Epithelial cell of esophagus (primary cell): ENCODE measurements around the gene SLC66A3.

Experiments
- DNase-seq: peaks from one replicate; pipeline ENCODE4 v3.0.0; 2010; ENCODE audit warnings: low read depth
- H3K4me3 ChIP-seq: 2 replicates; pipeline ENCODE4 v1.5.1; 2011; ENCODE audit warnings: mild to moderate bottlenecking, low read length, control low read depth
- TF ChIP-seq, protein P1 (sequence below): IDR thresholded peaks from 2 replicates; pipeline ENCODE4 v1.5.1; 2011; ENCODE audit warnings: low read depth, mild to moderate bottlenecking, low read length, control low read depth, inconsistent platforms; ENCODE audit not compliant: insufficient read depth; ENCODE audit errors: missing control alignments

SLC66A3 gene

DNA sequence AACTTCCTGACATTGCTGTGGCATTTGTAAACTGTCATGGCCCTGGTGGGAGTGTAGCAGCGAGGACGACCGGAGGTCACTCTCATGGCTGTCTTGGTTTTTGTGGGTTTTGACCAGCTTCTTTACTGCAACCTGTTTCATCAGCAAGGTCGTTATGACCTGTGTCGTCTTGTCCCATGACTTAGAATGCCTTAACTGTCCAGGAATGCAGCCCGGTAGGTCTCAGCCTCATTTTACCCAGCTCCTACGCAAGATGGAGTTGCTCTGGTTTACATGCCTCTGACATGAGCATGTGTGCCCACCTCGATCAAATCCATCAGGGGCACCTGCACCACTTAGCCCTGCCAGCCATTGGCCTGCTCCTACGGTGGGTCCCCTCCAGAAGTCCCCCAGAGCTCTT, 32.9 kb upstream of the SLC66A3 start:
- H3K4me3 ChIP-seq: no peak overlapping the region
- TF ChIP-seq, protein P1, sequence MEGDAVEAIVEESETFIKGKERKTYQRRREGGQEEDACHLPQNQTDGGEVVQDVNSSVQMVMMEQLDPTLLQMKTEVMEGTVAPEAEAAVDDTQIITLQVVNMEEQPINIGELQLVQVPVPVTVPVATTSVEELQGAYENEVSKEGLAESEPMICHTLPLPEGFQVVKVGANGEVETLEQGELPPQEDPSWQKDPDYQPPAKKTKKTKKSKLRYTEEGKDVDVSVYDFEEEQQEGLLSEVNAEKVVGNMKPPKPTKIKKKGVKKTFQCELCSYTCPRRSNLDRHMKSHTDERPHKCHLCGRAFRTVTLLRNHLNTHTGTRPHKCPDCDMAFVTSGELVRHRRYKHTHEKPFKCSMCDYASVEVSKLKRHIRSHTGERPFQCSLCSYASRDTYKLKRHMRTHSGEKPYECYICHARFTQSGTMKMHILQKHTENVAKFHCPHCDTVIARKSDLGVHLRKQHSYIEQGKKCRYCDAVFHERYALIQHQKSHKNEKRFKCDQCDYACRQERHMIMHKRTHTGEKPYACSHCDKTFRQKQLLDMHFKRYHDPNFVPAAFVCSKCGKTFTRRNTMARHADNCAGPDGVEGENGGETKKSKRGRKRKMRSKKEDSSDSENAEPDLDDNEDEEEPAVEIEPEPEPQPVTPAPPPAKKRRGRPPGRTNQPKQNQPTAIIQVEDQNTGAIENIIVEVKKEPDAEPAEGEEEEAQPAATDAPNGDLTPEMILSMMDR: no peak
- peak; percentile 54 for DNase-seq

DNA sequence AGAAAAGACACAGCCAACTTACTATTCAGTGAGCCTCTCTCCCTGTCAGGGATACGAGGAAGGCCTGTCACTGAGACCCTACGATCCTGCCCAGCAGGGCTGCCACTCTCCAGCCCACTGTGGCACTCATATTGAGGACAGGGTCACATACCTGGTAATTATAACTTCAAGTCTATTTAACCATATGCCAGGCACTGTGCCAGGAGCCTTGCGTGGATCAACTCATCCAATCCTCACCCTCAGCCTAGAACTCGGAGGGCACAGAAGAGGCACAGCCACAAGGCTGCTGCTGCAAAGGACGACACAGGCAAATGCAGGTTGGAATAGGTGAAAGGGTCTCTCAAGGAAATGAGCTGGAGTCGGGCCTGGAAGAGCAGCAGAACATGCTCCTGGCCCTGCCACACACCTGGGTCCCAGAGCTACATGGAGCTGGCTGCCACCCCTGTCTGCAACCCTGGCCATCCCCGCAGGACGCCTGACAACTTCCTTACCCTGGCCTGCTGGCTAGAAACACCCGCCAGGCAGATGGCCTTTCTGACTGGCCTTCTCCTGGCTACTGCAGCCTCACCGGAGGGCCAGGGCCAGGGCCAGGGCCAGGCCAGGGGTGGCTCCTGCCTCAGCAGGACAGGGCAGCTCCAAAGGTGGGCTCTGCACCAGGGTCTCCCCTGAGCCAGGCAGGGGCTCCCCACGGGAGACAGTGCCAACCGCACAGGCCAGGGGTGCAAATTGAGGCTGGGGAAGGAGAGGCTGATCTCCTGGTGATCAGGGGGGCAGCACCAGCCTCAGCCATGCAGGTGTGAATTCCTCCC, 32.1 kb upstream of the SLC66A3 start:
- TF ChIP-seq, protein P1: no peak
- DNase-seq: no peak
- H3K4me3 ChIP-seq: no peak overlapping the region

DNA sequence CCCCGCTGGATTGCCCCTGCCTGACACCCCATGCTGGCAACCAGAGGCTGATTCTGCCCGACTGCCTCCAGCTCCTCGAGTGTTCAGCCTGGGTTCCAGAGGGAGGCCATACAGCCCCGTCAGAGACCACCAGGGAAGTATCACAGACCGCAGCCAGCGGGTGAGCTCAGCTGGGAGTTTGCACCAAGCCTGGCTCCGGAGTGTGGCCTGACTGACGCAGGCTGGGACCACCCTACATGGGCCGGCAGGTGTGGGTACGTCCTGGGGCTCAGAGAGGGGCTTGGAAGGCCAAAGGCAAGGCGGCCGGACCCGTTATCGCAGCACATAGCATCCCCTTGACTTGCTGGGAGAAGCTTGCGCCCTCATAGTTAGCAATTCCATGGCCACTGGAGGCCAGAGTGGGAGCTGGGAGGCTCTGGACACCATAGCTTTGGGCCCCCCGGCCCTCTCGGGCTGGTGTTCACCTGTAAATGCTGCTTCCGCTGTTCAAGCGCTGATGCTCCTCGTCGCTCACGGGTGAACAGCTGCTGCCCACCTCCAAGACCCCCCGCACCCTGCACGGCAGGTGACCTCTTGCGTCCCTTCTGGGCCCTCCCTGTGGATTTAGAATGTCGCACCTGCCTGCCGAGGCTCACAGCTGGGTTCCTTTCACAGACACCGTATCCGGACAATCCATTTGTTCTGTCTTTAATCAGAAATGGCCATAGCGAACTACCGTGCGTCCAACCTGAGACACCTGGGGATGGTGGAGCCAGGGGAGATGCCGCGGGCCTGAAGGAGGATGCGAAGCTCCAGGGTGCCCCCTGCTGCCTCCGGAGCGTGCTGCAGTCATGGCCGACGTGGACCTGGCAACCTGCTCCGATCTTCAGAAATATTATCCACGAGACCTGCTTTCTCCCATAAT, 31.2 kb upstream of the SLC66A3 start:
- no peak overlapping the region for H3K4me3 ChIP-seq
- TF ChIP-seq, protein P1: peak; percentile 96
- peak; percentile 69 for DNase-seq

DNA sequence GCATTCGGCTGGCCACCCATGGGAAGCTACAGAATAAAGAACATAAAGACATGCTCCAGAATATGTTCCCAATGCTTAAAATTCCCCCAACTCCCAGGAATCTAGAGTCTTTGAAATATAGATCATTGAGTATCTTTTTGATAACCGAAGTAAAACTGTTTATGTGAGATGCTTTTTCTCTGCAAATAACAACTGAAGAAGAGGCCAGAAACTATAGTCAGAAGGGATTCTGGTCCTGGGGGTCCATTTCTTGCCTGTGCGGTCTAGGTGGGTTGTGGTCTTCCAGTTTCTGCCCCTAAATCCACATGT, 30.6 kb upstream of the SLC66A3 start:
- H3K4me3 ChIP-seq: no peak overlapping the region
- no peak for DNase-seq
- TF ChIP-seq, protein P1: no peak

DNA sequence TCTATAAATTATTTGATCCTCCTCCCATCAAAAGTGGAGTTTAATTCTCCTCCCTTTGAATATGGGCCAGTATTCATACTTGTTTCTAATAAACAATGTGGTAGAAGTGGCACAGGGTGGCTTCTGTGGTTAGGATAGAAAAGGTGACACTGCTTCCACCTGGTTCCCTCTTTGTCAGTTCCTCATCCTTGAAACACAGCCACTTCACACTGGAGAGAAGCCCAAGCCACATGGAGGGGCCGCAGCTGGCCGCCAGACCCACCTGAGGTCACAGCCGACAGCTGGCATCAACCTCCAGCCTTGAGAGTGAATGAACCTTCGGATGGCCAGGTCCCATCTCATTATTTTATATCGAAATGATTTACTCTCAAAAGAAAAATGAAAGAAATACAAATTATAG, 27.5 kb upstream of the SLC66A3 start:
- TF ChIP-seq, protein P1: no peak
- H3K4me3 ChIP-seq: no peak overlapping the region
- no peak for DNase-seq

DNA sequence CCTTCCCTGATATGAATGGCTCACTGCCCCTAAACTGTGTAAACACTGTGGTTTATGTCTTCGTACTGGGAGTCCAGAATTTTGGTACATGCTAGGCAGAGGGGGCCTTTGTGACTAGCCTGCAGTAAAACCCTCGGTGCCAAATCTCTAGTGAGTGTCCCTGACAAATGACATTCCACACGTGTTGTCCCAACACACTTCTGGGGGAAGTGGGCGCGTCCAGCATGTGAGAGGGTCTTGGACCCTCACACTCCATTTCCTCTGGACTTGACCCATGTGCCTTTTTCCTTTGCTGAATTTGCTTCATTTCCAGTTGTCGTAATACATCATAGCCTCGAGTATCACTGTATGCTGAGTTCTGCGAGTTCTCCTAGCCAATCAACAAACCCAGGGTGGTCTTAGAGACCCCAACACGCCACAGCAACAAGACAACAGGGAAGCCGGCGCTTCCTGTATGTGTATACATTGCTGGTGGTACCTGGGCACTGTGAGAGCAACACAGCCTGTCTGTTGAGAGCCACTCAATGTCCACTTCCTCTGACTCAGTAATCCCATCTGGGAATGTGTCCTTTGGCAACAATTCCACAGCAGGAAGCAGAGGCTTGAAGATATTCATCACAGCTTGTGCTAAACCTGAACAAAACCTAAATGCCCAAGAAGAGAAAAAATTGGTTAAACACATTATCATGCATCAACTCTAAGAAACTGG, 26.9 kb upstream of the SLC66A3 start:
- TF ChIP-seq, protein P1: no peak
- peak; percentile 64 for DNase-seq
- no peak overlapping the region for H3K4me3 ChIP-seq
